HepG2 (cell line): ENCODE data around the gene NRSN2. TPM values are rescaled to one million over a fixed set of nuclear protein-coding genes. Genes with fewer than 3 reads are reported as not detected.
A peak's percentile ranks its signal among the peaks of the same experiment; 100 is the strongest.

ENCODE experiments used
- DMAP1 ChIP-seq: IDR thresholded peaks from 2 replicates; pipeline ENCODE4 v1.6.1; 2016
- HOXA9 ChIP-seq: sonication (generic); formaldehyde crosslinking; IDR thresholded peaks from 2 replicates; pipeline ENCODE4 v1.8.1; 2022; ENCODE audit warnings: missing genetic modification reagents, mild to moderate bottlenecking, moderate library complexity, borderline replicate concordance
- KLF16 ChIP-seq, 2 experiments: sonication (generic) in 1 of 2; formaldehyde crosslinking in 1 of 2; IDR thresholded peaks; 2 replicates each; pipeline versions ENCODE4 v1.6.1 to v1.8.0; 2016 to 2023; ENCODE audit warnings: missing genetic modification reagents in 2 of 2, missing compliant biosample characterization in 1 of 2
- MZF1 ChIP-seq: sonication (generic); formaldehyde crosslinking; IDR thresholded peaks from 2 replicates; pipeline ENCODE4 v1.8.1; 2023; ENCODE audit warnings: mild to moderate bottlenecking, missing genetic modification reagents, borderline replicate concordance
- RCOR2 ChIP-seq: IDR thresholded peaks from 2 replicates; pipeline ENCODE4 v1.6.1; 2016; ENCODE audit warnings: missing biosample characterization, missing genetic modification reagents
- SAP130 ChIP-seq: IDR thresholded peaks from 2 replicates; pipeline ENCODE4 v1.6.1; 2016; ENCODE audit warnings: low read depth
- TBL1XR1 ChIP-seq: fragments of 150-350 bp; IDR thresholded peaks from 2 replicates; pipeline ENCODE4 v1.6.1; 2014; ENCODE audit warnings: borderline replicate concordance, low read length; ENCODE audit not compliant: partially characterized antibody
- ZFP36 ChIP-seq: fragments of 150-350 bp; IDR thresholded peaks from 2 replicates; pipeline ENCODE4 v1.6.1; 2018; ENCODE audit warnings: borderline replicate concordance, low read length, low read depth; ENCODE audit not compliant: partially characterized antibody
- ZFP37 ChIP-seq: sonication (generic); formaldehyde crosslinking; IDR thresholded peaks from 2 replicates; pipeline ENCODE4 v1.4.0; 2020; ENCODE audit warnings: missing genetic modification reagents, borderline replicate concordance
- ZMAT3 ChIP-seq: sonication (generic); formaldehyde crosslinking; conservative IDR thresholded peaks from 2 replicates; pipeline ENCODE4 v1.7.0; 2021; ENCODE audit warnings: missing genetic modification reagents
- ZNF30 ChIP-seq: sonication (generic); formaldehyde crosslinking; IDR thresholded peaks from 2 replicates; pipeline ENCODE4 v1.5.0; 2020; ENCODE audit warnings: mild to moderate bottlenecking, missing genetic modification reagents
- ZNF564 ChIP-seq: sonication (generic); formaldehyde crosslinking; IDR thresholded peaks from 2 replicates; pipeline ENCODE4 v1.8.1; 2023; ENCODE audit warnings: mild to moderate bottlenecking, missing genetic modification reagents
- ZNF572 ChIP-seq: sonication (generic); formaldehyde crosslinking; IDR thresholded peaks from 2 replicates; pipeline ENCODE4 v1.5.1; 2020; ENCODE audit warnings: mild to moderate bottlenecking, missing genetic modification reagents
- ZNF737 ChIP-seq: sonication (generic); formaldehyde crosslinking; IDR thresholded peaks from 2 replicates; pipeline ENCODE4 v1.5.0; 2020; ENCODE audit warnings: missing genetic modification reagents, mild to moderate bottlenecking, borderline replicate concordance
- ZNF788 ChIP-seq: sonication (generic); formaldehyde crosslinking; IDR thresholded peaks from 2 replicates; pipeline ENCODE4 v1.5.0; 2020; ENCODE audit warnings: mild to moderate bottlenecking, missing genetic modification reagents, borderline replicate concordance
- polyA plus RNA-seq, 8 experiments: library from polyadenylated mRNA; depleted of rRNA in 3 of 8; stranded (reverse) in 7 of 8; unstranded in 1 of 8; fragments of >200 nt; fragmentation: Illumina TruSeq in 4 of 8; extraction: Trizol in 4 of 8; gene quantifications; 2 replicates each; pipeline versions ENCODE4 v1.2.1 to v1.2.3, GENCODE V29; 2011 to 2016; ENCODE audit warnings: low read depth in 4 of 8, missing spikeins in 1 of 8, mixed read lengths in 1 of 8; ENCODE audit not compliant: insufficient read depth in 1 of 8
- total RNA-seq, 5 experiments: library from RNA; depleted of rRNA; stranded (reverse); fragments of >200 nt; fragmentation: Illumina TruSeq; extraction: Trizol; gene quantifications; 2 replicates each; pipeline ENCODE4 v1.2.3, GENCODE V29; 2016; ENCODE audit warnings: low read depth in 1 of 5
- TF ChIP-seq, protein P1 (sequence below): IDR thresholded peaks from 2 replicates; pipeline ENCODE4 v1.6.1; 2018; ENCODE audit warnings: missing genetic modification reagents
- TF ChIP-seq, protein P2 (sequence below): sonication (generic); formaldehyde crosslinking; IDR thresholded peaks from 2 replicates; pipeline ENCODE4 v1.4.0; 2020; ENCODE audit warnings: mild to moderate bottlenecking, missing genetic modification reagents
- TF ChIP-seq, protein P3 (sequence below): sonication (generic); formaldehyde crosslinking; IDR thresholded peaks from 2 replicates; pipeline ENCODE4 v1.5.1; 2020; ENCODE audit warnings: mild to moderate bottlenecking, missing genetic modification reagents, moderate library complexity
- TF ChIP-seq, protein P4 (sequence below): sonication (generic); formaldehyde crosslinking; conservative IDR thresholded peaks from 2 replicates; pipeline ENCODE4 v1.8.0; 2022; ENCODE audit warnings: low read depth, missing genetic modification reagents
- TF ChIP-seq, protein P5 (sequence below): sonication (generic); formaldehyde crosslinking; IDR thresholded peaks from 2 replicates; pipeline ENCODE4 v1.8.0; 2023; ENCODE audit warnings: mild to moderate bottlenecking, missing genetic modification reagents

The NRSN2 gene
- total and polyA plus RNA-seq, 2 of the 13 experiments (the other 11 are each of a cell fraction or from before 2014, with no cell fraction given): 32.3 to 49.4 TPM

DNA sequence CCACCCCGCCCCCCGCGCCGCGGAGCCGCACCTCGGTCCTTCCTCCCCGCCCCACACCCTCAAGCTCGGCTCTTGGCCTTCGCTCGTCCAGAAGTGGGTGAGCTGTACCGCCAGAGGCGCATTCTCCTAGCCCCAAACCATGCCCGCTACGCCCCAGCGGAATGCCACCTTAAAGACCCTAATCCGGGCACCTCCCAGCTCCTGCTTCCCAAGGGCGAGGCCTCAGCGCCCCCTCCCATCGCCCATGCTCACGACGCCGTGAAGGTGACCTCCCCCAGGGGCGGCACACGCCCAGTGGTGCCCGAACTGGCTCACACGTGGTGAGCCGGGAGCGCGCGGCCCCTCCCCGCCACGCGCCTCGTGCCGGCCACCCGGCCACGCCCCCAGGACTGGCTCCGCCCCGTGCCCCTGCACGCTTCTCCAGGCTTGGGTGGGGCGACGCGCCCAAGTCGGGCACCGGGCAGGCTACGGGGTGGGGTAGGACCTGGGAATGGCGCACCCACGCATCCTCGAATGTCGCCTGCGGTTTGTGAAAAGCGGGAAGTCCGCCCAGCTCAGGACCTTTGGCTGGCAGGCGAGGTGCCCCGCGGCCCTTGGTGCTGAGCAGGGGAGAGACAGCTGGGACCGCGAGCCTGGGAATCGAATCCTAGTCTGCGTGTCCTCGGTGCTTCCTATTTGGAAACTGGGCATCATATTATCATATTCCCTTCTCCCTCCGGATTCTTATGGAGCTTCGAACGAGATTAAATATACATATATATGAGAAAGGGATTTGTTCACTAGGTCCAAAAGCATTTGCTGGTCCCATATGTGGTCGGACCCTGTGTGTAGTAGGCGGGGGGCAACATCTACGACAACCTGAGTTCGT lies 22.5 kb upstream of the NRSN2 start (continued):
- TF ChIP-seq ZNF30 (CRISPR knock-in tag) (peak; percentile 80; the same call in 1 of the 2 replicates), ZNF737 (0 out of 2 replicates have a peak, but pooled peaks have one; percentile 49), ZNF788 (CRISPR knock-in tag) (peak; percentile 95), ZFP37 (peak; percentile 97; the same call in 1 of the 2 replicates), RCOR2 (CRISPR knock-in tag) (peak; percentile 24; the same call in 1 of the 2 replicates), ZMAT3 (peak; percentile 99), SAP130 (peak; percentile 99), KLF16 (CRISPR knock-in tag; IDR thresholded peaks at IDR 0.05) (peak; percentile 79 to 99; a peak in 3 of 4 replicates), ZNF564 (peak; percentile 96), TBL1XR1 (peak; percentile 66), ZFP36 (no peak), MZF1 (CRISPR knock-in tag) (no peak), DMAP1 (CRISPR knock-in tag) (peak; percentile 100), HOXA9 (CRISPR knock-in tag) (peak; percentile 98), ZNF572 (CRISPR knock-in tag) (no peak)
- TF ChIP-seq, protein P1, sequence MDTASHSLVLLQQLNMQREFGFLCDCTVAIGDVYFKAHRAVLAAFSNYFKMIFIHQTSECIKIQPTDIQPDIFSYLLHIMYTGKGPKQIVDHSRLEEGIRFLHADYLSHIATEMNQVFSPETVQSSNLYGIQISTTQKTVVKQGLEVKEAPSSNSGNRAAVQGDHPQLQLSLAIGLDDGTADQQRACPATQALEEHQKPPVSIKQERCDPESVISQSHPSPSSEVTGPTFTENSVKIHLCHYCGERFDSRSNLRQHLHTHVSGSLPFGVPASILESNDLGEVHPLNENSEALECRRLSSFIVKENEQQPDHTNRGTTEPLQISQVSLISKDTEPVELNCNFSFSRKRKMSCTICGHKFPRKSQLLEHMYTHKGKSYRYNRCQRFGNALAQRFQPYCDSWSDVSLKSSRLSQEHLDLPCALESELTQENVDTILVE (CRISPR knock-in tag): peak; percentile 91
- TF ChIP-seq, protein P2, sequence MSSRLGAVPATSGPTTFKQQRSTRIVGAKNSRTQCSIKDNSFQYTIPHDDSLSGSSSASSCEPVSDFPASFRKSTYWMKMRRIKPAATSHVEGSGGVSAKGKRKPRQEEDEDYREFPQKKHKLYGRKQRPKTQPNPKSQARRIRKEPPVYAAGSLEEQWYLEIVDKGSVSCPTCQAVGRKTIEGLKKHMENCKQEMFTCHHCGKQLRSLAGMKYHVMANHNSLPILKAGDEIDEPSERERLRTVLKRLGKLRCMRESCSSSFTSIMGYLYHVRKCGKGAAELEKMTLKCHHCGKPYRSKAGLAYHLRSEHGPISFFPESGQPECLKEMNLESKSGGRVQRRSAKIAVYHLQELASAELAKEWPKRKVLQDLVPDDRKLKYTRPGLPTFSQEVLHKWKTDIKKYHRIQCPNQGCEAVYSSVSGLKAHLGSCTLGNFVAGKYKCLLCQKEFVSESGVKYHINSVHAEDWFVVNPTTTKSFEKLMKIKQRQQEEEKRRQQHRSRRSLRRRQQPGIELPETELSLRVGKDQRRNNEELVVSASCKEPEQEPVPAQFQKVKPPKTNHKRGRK (CRISPR knock-in tag): no peak
- TF ChIP-seq, protein P3, sequence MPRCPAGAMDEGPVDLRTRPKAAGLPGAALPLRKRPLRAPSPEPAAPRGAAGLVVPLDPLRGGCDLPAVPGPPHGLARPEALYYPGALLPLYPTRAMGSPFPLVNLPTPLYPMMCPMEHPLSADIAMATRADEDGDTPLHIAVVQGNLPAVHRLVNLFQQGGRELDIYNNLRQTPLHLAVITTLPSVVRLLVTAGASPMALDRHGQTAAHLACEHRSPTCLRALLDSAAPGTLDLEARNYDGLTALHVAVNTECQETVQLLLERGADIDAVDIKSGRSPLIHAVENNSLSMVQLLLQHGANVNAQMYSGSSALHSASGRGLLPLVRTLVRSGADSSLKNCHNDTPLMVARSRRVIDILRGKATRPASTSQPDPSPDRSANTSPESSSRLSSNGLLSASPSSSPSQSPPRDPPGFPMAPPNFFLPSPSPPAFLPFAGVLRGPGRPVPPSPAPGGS (CRISPR knock-in tag): peak; percentile 95
- TF ChIP-seq, protein P4, sequence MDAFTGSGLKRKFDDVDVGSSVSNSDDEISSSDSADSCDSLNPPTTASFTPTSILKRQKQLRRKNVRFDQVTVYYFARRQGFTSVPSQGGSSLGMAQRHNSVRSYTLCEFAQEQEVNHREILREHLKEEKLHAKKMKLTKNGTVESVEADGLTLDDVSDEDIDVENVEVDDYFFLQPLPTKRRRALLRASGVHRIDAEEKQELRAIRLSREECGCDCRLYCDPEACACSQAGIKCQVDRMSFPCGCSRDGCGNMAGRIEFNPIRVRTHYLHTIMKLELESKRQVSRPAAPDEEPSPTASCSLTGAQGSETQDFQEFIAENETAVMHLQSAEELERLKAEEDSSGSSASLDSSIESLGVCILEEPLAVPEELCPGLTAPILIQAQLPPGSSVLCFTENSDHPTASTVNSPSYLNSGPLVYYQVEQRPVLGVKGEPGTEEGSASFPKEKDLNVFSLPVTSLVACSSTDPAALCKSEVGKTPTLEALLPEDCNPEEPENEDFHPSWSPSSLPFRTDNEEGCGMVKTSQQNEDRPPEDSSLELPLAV: peak; percentile 69; the same call in 1 of the 2 replicates
- TF ChIP-seq, protein P5, sequence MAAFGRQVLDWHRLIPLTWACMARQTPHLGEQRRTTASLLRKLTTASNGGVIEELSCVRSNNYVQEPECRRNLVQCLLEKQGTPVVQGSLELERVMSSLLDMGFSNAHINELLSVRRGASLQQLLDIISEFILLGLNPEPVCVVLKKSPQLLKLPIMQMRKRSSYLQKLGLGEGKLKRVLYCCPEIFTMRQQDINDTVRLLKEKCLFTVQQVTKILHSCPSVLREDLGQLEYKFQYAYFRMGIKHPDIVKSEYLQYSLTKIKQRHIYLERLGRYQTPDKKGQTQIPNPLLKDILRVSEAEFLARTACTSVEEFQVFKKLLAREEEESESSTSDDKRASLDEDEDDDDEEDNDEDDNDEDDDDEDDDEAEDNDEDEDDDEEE (CRISPR knock-in tag): peak; percentile 71; the same call in 1 of the 2 replicates
